Measurements from ENCODE around the gene NUAK1. TPM values are rescaled to one million over a fixed set of nuclear protein-coding genes. Genes with fewer than 3 reads are reported as not detected.

Gene NUAK1
- polyA plus RNA-seq, 2 donors: 0.73 to 0.82 TPM

DNA sequence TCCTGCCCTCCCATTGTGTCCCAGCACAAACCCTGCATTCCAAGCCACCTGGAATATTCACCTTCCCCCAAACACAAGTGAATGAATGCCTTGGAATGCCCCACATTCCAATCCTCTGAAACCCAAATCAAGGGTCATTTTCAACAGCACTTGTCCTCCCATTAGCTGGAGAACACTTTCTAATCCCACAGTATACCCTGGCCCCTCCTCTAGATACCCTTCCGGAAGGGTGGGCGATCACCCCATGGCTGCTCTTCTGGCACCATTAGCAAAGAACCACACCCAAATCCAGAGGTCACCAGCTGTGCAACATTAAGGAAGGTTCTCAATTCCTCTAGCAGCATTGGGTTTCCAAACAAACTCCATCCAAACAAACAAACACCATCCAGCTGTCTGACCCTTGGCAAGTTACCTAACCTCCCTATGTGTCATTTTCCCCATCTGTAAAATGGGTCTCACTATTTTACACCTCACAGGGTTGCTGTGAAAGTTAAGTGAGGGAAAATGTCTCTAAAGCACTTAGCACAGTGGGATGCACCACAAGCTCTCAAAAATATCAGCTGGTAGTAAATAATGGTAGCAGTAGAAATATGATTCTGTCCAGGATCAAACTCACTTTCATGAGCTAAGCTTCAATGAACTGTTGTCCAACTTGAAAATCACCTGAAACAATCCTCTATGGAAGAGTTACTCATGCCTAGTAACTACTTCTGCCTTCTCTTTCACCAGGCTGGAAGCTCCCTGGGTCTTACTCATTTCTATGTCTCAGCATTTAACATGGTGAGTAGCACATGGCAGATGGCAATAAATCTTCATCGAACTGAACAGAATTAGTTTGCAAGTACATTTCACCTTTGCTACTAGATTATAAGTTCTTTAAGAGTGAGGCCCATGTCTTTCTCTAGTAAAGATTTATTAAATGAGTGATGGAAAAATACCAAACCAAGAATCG is 5.3 kb downstream of the NUAK1 start:
- Histone ChIP-seq H3K27ac (ENCODE audit: low read depth in 2 of 2, low read length in 1 of 2) (no peak overlapping the region), H3K27me3 (ENCODE audit: control insufficient read depth in 1 of 2, insufficient read depth in 2 of 2, low read length in 2 of 2) (no peaks in the 10 kb centered on the region), H3K36me3 (ENCODE audit: control insufficient read depth in 2 of 2, insufficient read depth in 2 of 2, low read length in 1 of 2) (no peaks in the 10 kb centered on the region), H3K4me1 (ENCODE audit: control insufficient read depth in 2 of 2, insufficient read depth in 2 of 2, low read length in 1 of 2) (peaks cover 1 to 9% of the 10 kb centered on the region in 2 donors), H3K4me3 (ENCODE audit: low read depth in 1 of 2, low read length in 2 of 2) (no peak overlapping the region), H3K9me3 (ENCODE audit: control insufficient read depth in 2 of 2, insufficient read depth in 1 of 2, low read depth in 1 of 2, low read length in 1 of 2) (no peaks in the 10 kb centered on the region)
- 77 to 78% methylated on average over 4 of the region's 4 CpGs for WGBS, 2 donors

GRCh38 chr12:106132175-106133135 is 6.3 kb downstream of the NUAK1 start:
- Histone ChIP-seq H3K27me3 (ENCODE audit: control insufficient read depth in 1 of 2, insufficient read depth in 2 of 2, low read length in 2 of 2) (no peaks in the 10 kb centered on the region), H3K9me3 (ENCODE audit: control insufficient read depth in 2 of 2, insufficient read depth in 1 of 2, low read depth in 1 of 2, low read length in 1 of 2) (no peaks in the 10 kb centered on the region), H3K27ac (ENCODE audit: low read depth in 2 of 2, low read length in 1 of 2) (no peak overlapping the region), H3K4me3 (ENCODE audit: low read depth in 1 of 2, low read length in 2 of 2) (no peak overlapping the region), H3K36me3 (ENCODE audit: control insufficient read depth in 2 of 2, insufficient read depth in 2 of 2, low read length in 1 of 2) (no peaks in the 10 kb centered on the region), H3K4me1 (ENCODE audit: control insufficient read depth in 2 of 2, insufficient read depth in 2 of 2, low read length in 1 of 2) (peaks cover 3 to 5% of the 10 kb centered on the region in 2 donors)
- 79 to 81% methylated on average over 7 of the region's 7 CpGs for WGBS, 2 donors

GRCh38 chr12:106131676-106132075 is 7.1 kb downstream of the NUAK1 start:
- no peaks in the 10 kb centered on the region for H3K9me3 ChIP-seq (ENCODE audit: control insufficient read depth in 2 of 2, insufficient read depth in 1 of 2, low read depth in 1 of 2, low read length in 1 of 2)
- H3K27me3 ChIP-seq (ENCODE audit: control insufficient read depth in 1 of 2, insufficient read depth in 2 of 2, low read length in 2 of 2): no peaks in the 10 kb centered on the region
- no peak overlapping the region for H3K27ac ChIP-seq (ENCODE audit: low read depth in 2 of 2, low read length in 1 of 2)
- peaks cover 3 to 5% of the 10 kb centered on the region in 2 donors for H3K4me1 ChIP-seq (ENCODE audit: control insufficient read depth in 2 of 2, insufficient read depth in 2 of 2, low read length in 1 of 2)
- 56 to 59% methylated on average over 5 of the region's 5 CpGs for WGBS, 2 donors
- no peaks in the 10 kb centered on the region for H3K36me3 ChIP-seq (ENCODE audit: control insufficient read depth in 2 of 2, insufficient read depth in 2 of 2, low read length in 1 of 2)
- H3K4me3 ChIP-seq (ENCODE audit: low read depth in 1 of 2, low read length in 2 of 2): no peak overlapping the region

DNA sequence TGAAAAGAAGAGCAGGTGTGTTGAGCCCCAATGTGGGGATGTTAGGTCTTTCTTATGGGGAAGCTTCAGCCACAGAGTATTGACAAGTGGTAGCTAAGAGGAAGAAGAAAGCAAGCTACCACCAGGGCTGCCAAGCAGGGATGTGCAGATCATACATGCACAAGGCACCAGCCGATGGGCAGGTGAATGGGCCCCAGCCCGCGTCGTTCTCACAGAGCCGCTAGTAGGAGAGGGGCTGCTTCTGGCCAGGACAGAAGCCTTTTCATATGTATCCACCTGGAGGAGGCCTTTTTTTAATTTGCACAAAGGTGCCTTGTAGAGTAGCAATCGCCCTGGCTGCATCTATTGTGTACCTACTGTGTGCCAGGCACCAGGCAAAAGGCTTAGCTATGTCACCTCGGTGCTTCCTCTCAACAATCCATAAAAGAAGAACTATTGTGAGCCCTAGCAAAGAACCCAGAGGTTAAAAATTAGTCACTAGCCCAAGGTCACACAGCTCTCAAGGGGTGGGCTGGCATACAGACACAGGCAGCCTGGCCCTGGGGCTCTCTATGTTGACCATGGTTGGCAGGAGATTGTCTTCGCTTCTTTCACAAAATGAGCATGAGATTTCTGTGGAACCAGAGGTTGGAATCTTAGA is 8.2 kb downstream of the NUAK1 start:
- peaks cover 3 to 5% of the 10 kb centered on the region in 2 donors for H3K4me1 ChIP-seq (ENCODE audit: control insufficient read depth in 2 of 2, insufficient read depth in 2 of 2, low read length in 1 of 2)
- H3K4me3 ChIP-seq (ENCODE audit: low read depth in 1 of 2, low read length in 2 of 2): no peak overlapping the region
- no peak overlapping the region for H3K27ac ChIP-seq (ENCODE audit: low read depth in 2 of 2, low read length in 1 of 2)
- no peaks in the 10 kb centered on the region for H3K9me3 ChIP-seq (ENCODE audit: control insufficient read depth in 2 of 2, insufficient read depth in 1 of 2, low read depth in 1 of 2, low read length in 1 of 2)
- 88 to 93% methylated on average over 8 of the region's 8 CpGs for WGBS, 2 donors
- H3K36me3 ChIP-seq (ENCODE audit: control insufficient read depth in 2 of 2, insufficient read depth in 2 of 2, low read length in 1 of 2): no peaks in the 10 kb centered on the region
- no peaks in the 10 kb centered on the region for H3K27me3 ChIP-seq (ENCODE audit: control insufficient read depth in 1 of 2, insufficient read depth in 2 of 2, low read length in 2 of 2)

DNA sequence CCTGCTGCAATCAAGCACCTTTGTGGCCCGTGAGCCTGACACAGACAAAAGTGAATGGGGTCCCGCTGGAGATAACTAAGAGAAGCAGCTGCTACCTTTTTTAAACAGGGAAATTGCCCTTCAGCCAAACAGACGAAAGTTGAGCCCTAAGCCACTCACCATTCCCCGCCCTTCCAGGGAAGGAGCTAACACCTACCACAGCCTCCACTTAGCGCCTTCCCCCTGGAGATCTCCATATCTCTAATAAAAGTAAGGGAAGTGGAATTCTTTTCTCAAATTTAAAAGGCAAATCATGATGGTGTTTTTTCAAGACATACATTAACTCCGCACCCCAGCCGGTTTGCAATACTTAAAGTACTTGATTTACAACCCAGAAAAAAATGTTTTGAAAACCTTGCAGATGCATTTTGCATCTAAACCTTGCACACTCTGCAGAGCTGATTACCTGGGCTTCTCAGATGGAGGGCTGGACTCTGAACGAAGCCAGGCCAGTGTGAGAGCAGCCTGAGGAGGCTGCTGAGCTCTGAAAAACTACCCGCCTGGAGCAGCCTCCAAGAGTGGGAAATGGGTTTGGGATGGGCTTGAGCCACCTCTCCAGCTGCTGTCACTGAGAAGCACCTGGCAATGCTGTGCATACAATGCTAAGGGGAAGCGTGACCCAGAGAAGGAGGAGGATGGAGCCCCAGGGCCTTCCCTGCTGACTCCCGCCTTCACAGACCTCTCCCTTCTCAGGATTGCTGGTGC is 10.0 kb downstream of the NUAK1 start:
- H3K4me3 ChIP-seq (ENCODE audit: low read depth in 1 of 2, low read length in 2 of 2): no peak overlapping the region
- H3K27me3 ChIP-seq (ENCODE audit: control insufficient read depth in 1 of 2, insufficient read depth in 2 of 2, low read length in 2 of 2): no peaks in the 10 kb centered on the region
- H3K27ac ChIP-seq (ENCODE audit: low read depth in 2 of 2, low read length in 1 of 2): no peak overlapping the region
- H3K4me1 ChIP-seq (ENCODE audit: control insufficient read depth in 2 of 2, insufficient read depth in 2 of 2, low read length in 1 of 2): peaks cover 0 to 3% of the 10 kb centered on the region in 2 donors
- no peaks in the 10 kb centered on the region for H3K9me3 ChIP-seq (ENCODE audit: control insufficient read depth in 2 of 2, insufficient read depth in 1 of 2, low read depth in 1 of 2, low read length in 1 of 2)
- H3K36me3 ChIP-seq (ENCODE audit: control insufficient read depth in 2 of 2, insufficient read depth in 2 of 2, low read length in 1 of 2): no peaks in the 10 kb centered on the region
- WGBS, 2 donors: 80 to 83% methylated on average over 11 of the region's 11 CpGs

- H3K4me3 ChIP-seq (ENCODE audit: low read depth in 1 of 2, low read length in 2 of 2): no peak overlapping the region
- no peaks in the 10 kb centered on the region for H3K36me3 ChIP-seq (ENCODE audit: control insufficient read depth in 2 of 2, insufficient read depth in 2 of 2, low read length in 1 of 2)
- H3K27ac ChIP-seq (ENCODE audit: low read depth in 2 of 2, low read length in 1 of 2): no peak overlapping the region
- WGBS, 2 donors: 78% methylated on average over 10 of the region's 10 CpGs
- no peaks in the 10 kb centered on the region for H3K9me3 ChIP-seq (ENCODE audit: control insufficient read depth in 2 of 2, insufficient read depth in 1 of 2, low read depth in 1 of 2, low read length in 1 of 2)
- no peaks in the 10 kb centered on the region for H3K27me3 ChIP-seq (ENCODE audit: control insufficient read depth in 1 of 2, insufficient read depth in 2 of 2, low read length in 2 of 2)
- H3K4me1 ChIP-seq (ENCODE audit: control insufficient read depth in 2 of 2, insufficient read depth in 2 of 2, low read length in 1 of 2): peaks cover 0 to 5% of the 10 kb centered on the region in 2 donors
Observed at GRCh38 chr12:106127338-106128126, 11.2 kb downstream of the NUAK1 start.

- H3K27ac ChIP-seq (ENCODE audit: low read depth in 2 of 2, low read length in 1 of 2): no peak overlapping the region
- H3K36me3 ChIP-seq (ENCODE audit: control insufficient read depth in 2 of 2, insufficient read depth in 2 of 2, low read length in 1 of 2): no peaks in the 10 kb centered on the region
- H3K4me1 ChIP-seq (ENCODE audit: control insufficient read depth in 2 of 2, insufficient read depth in 2 of 2, low read length in 1 of 2): peaks cover 0 to 5% of the 10 kb centered on the region in 2 donors
Observed at GRCh38 chr12:106126441-106127337, 12.1 kb downstream of the NUAK1 start.

More at GRCh38 chr12:106126441-106127337, 12.1 kb downstream of the NUAK1 start:
- Histone ChIP-seq H3K27me3 (ENCODE audit: control insufficient read depth in 1 of 2, insufficient read depth in 2 of 2, low read length in 2 of 2) (no peaks in the 10 kb centered on the region), H3K9me3 (ENCODE audit: control insufficient read depth in 2 of 2, insufficient read depth in 1 of 2, low read depth in 1 of 2, low read length in 1 of 2) (no peaks in the 10 kb centered on the region), H3K4me3 (ENCODE audit: low read depth in 1 of 2, low read length in 2 of 2) (no peak overlapping the region)
- 96 to 98% methylated on average over 2 of the region's 2 CpGs for WGBS, 2 donors
